HFFc6 (cell line): ENCODE results near the gene HSP90B1. TPM values are rescaled to one million over a fixed set of nuclear protein-coding genes. Genes with fewer than 3 reads are reported as not detected.

Experiments
- DNase-seq: peaks from one replicate; pipeline ENCODE4 v3.0.0-alpha.2; 2018
- H3K27ac Mint-ChIP-seq: 2 replicates; pipeline ENCODE4 v1.8.0; 2020; ENCODE audit warnings: mild to moderate bottlenecking, mixed read lengths
- H3K27me3 Mint-ChIP-seq: 2 replicates; pipeline ENCODE4 v1.8.0; 2021; ENCODE audit warnings: mild to moderate bottlenecking, moderate library complexity, mixed read lengths; ENCODE audit not compliant: insufficient read depth
- H3K36me3 Mint-ChIP-seq: 2 replicates; pipeline ENCODE4 v1.8.0; 2021; ENCODE audit warnings: low read depth, mixed read lengths
- H3K4me1 Mint-ChIP-seq: 2 replicates; pipeline ENCODE4 v1.8.0; 2020; ENCODE audit warnings: low read depth, mixed read lengths
- H3K4me3 Mint-ChIP-seq: 2 replicates; pipeline ENCODE4 v1.8.0; 2020; ENCODE audit warnings: mild to moderate bottlenecking, moderate library complexity, mixed read lengths
- H3K9me3 Mint-ChIP-seq: 2 replicates; pipeline ENCODE4 v1.8.0; 2020; ENCODE audit warnings: mild to moderate bottlenecking, mixed read lengths
- long read RNA-seq: library from polyadenylated mRNA; unstranded; transcript quantifications from one replicate; pipeline ENCODE4 v2.0.0, GENCODE V29; 2019
- total RNA-seq, 6 experiments: library from RNA; stranded (reverse); fragmentation: NEBNext Ultra II Directional; extraction: Animal tissue kit (Norgen Biotek cat#: 25700); gene quantifications; 2 replicates in 1 of 6; 3 replicates in 5 of 6; pipeline ENCODE4 v1.2.3, GENCODE V29; 2021
- TF ChIP-seq, protein P1 (sequence below): fragments of 200-600 bp; sonication (generic); IDR thresholded peaks from 2 replicates; pipeline ENCODE4 v1.5.0; 2021; ENCODE audit warnings: antibody characterized with exemption, mild to moderate bottlenecking

HSP90B1 gene
- 1,000 to 10,000 TPM; 1,001 to 1,318 (median 1,069) TPM for total RNA-seq
- long read RNA-seq, transcript HSP90B1-201 (18 exons, 2,858 nt): major isoform, 319 of 956 reads
- long read RNA-seq, partial matches to known transcripts: 605 of 956 reads
- long read RNA-seq, other reads (novel, unspliced or antisense): 31 of 956 reads

GRCh38 chr12:103930034-103930786 lies at the start of gene HSP90B1:
Gene HSP90B1, plus strand, starts transcription at chr12:103930410. Its CDS starts 106 bp downstream, at chr12:103930516.
- TF ChIP-seq, protein P1, sequence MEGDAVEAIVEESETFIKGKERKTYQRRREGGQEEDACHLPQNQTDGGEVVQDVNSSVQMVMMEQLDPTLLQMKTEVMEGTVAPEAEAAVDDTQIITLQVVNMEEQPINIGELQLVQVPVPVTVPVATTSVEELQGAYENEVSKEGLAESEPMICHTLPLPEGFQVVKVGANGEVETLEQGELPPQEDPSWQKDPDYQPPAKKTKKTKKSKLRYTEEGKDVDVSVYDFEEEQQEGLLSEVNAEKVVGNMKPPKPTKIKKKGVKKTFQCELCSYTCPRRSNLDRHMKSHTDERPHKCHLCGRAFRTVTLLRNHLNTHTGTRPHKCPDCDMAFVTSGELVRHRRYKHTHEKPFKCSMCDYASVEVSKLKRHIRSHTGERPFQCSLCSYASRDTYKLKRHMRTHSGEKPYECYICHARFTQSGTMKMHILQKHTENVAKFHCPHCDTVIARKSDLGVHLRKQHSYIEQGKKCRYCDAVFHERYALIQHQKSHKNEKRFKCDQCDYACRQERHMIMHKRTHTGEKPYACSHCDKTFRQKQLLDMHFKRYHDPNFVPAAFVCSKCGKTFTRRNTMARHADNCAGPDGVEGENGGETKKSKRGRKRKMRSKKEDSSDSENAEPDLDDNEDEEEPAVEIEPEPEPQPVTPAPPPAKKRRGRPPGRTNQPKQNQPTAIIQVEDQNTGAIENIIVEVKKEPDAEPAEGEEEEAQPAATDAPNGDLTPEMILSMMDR: no peak
- Mint-ChIP-seq H3K9me3 (no peaks in the 10 kb centered on the region), H3K27ac (peak within 1 kb of the TSS; percentile 98), H3K4me3 (peak within 1 kb of the TSS; percentile 94), H3K27me3 (peaks cover 9% of the 10 kb centered on the region), H3K4me1 (peaks cover 57% of the 10 kb centered on the region), H3K36me3 (peaks cover 33% of the 10 kb centered on the region)
- peak; percentile 100 for DNase-seq

- no peak overlapping the region for H3K27ac Mint-ChIP-seq
Measured at GRCh38 chr12:103881261-103881660, 48.9 kb upstream of the HSP90B1 start.

GRCh38 chr12:103882861-103883596 lies 47.2 kb upstream of the HSP90B1 start:
- H3K4me1 Mint-ChIP-seq: peaks cover 30% of the 10 kb centered on the region
- no peak overlapping the region for H3K27ac Mint-ChIP-seq
- peaks cover 7% of the 10 kb centered on the region; the same call in 1 of the 2 replicates for H3K27me3 Mint-ChIP-seq
- TF ChIP-seq, protein P1: no peak
- no peak for DNase-seq
- no peaks in the 10 kb centered on the region for H3K36me3 Mint-ChIP-seq
- H3K9me3 Mint-ChIP-seq: no peaks in the 10 kb centered on the region
- no peak overlapping the region for H3K4me3 Mint-ChIP-seq

More at GRCh38 chr12:103881261-103881660, 48.9 kb upstream of the HSP90B1 start:
- no peaks in the 10 kb centered on the region for H3K9me3 Mint-ChIP-seq
- DNase-seq: no peak
- H3K4me3 Mint-ChIP-seq: no peak overlapping the region
- TF ChIP-seq, protein P1: no peak
- no peaks in the 10 kb centered on the region for H3K36me3 Mint-ChIP-seq
- peaks cover 33% of the 10 kb centered on the region for H3K4me1 Mint-ChIP-seq
- H3K27me3 Mint-ChIP-seq: peaks cover 6% of the 10 kb centered on the region; the same call in 1 of the 2 replicates

- TF ChIP-seq, protein P1: no peak
- Mint-ChIP-seq H3K4me1 (peaks cover 22% of the 10 kb centered on the region), H3K9me3 (no peaks in the 10 kb centered on the region), H3K36me3 (no peaks in the 10 kb centered on the region), H3K4me3 (no peak overlapping the region), H3K27ac (no peak overlapping the region), H3K27me3 (peaks cover 6% of the 10 kb centered on the region; the same call in 1 of the 2 replicates)
- DNase-seq: no peak
Measured at GRCh38 chr12:103883908-103884307, 46.3 kb upstream of the HSP90B1 start.

DNA sequence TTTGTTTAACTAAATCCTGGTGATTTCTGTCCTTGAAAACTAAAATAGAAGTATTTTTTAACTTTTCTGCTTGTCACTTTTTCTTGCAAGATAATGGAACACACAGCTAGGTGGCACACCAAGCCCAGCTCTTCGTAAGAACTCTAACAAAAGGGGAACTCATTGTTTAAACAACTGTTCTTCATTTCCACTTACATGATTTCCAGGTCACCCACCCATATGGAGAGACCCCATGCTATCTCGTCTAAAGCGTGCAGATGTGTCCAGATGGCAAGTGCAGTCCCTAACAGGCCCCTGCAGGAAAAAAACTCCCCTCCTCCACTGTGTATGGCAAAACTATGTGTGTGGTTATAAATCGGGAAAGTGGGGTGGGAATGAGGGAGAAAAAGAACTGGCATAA lies 45.9 kb upstream of the HSP90B1 start:
- H3K36me3 Mint-ChIP-seq: no peaks in the 10 kb centered on the region
- H3K4me1 Mint-ChIP-seq: peaks cover 18% of the 10 kb centered on the region
- no peaks in the 10 kb centered on the region for H3K9me3 Mint-ChIP-seq
- TF ChIP-seq, protein P1: peak; percentile 79
- no peak overlapping the region for H3K4me3 Mint-ChIP-seq
- peak; percentile 37 for DNase-seq
- H3K27ac Mint-ChIP-seq: no peak overlapping the region
- H3K27me3 Mint-ChIP-seq: peaks cover 6% of the 10 kb centered on the region; the same call in 1 of the 2 replicates
